HepG2 (cell line): ENCODE results near the gene ANKRD61. TPM values are rescaled to one million over a fixed set of nuclear protein-coding genes. Genes with fewer than 3 reads are reported as not detected.

ENCODE experiments used
- AGO1 ChIP-seq: fragments of 200-400 bp; formaldehyde crosslinking; IDR thresholded peaks from 2 replicates; pipeline ENCODE4 v1.6.1; 2017; ENCODE audit warnings: mild to moderate bottlenecking, low read depth, low read length, moderate library complexity; ENCODE audit not compliant: poor library complexity, severe bottlenecking
- CENPX ChIP-seq: sonication (generic); formaldehyde crosslinking; IDR thresholded peaks from 2 replicates; pipeline ENCODE4 v1.9.0; 2021; ENCODE audit warnings: mild to moderate bottlenecking, missing genetic modification reagents, moderate library complexity
- CSRNP1 ChIP-seq: sonication (generic); formaldehyde crosslinking; IDR thresholded peaks from 2 replicates; pipeline ENCODE4 v1.8.1; 2023; ENCODE audit warnings: mild to moderate bottlenecking, missing genetic modification reagents
- HMGXB3 ChIP-seq: sonication (generic); formaldehyde crosslinking; IDR thresholded peaks from 2 replicates; pipeline ENCODE4 v1.4.0; 2020; ENCODE audit warnings: missing genetic modification reagents, borderline replicate concordance
- IRX3 ChIP-seq: sonication (generic); formaldehyde crosslinking; IDR thresholded peaks from 2 replicates; pipeline ENCODE4 v1.8.1; 2023; ENCODE audit warnings: mild to moderate bottlenecking, low read depth, missing genetic modification reagents, borderline replicate concordance
- MBD4 ChIP-seq: IDR thresholded peaks from 2 replicates; pipeline ENCODE4 v1.6.1; 2012; ENCODE audit warnings: low read length, inconsistent platforms, borderline replicate concordance
- NONO ChIP-seq, 2 experiments: fragments of 450-650 bp in 1 of 2; sonication (generic) in 1 of 2; formaldehyde crosslinking in 1 of 2; IDR thresholded peaks in 1 of 2; conservative IDR thresholded peaks in 1 of 2; 2 replicates each; pipeline versions ENCODE4 v1.6.1 to v1.8.0; 2017 to 2022; ENCODE audit warnings: mild to moderate bottlenecking in 1 of 2, missing genetic modification reagents in 1 of 2, moderate library complexity in 1 of 2
- POLR2A ChIP-seq, 2 experiments: IDR thresholded peaks; 2 replicates each; pipeline ENCODE4 v1.6.1; 2011; ENCODE audit warnings: low read depth in 2 of 2, low read length in 2 of 2, mild to moderate bottlenecking in 1 of 2, moderate library complexity in 1 of 2; ENCODE audit not compliant: insufficient read depth in 1 of 2
- RBFOX2 ChIP-seq: fragments of 200-400 bp; formaldehyde crosslinking; IDR thresholded peaks from 2 replicates; pipeline ENCODE4 v1.6.1; 2017; ENCODE audit warnings: low read depth, mild to moderate bottlenecking, low read length
- RELA ChIP-seq: sonication (generic); formaldehyde crosslinking; IDR thresholded peaks from 2 replicates; pipeline ENCODE4 v1.4.0; 2020; ENCODE audit warnings: missing genetic modification reagents
- RORA ChIP-seq: sonication (generic); formaldehyde crosslinking; IDR thresholded peaks from 2 replicates; pipeline ENCODE4 v1.5.0; 2020; ENCODE audit warnings: mild to moderate bottlenecking, missing genetic modification reagents, moderate library complexity
- SSRP1 ChIP-seq: IDR thresholded peaks from 2 replicates; pipeline ENCODE4 v1.6.1; 2016; ENCODE audit warnings: control low read depth
- THYN1 ChIP-seq: sonication (generic); formaldehyde crosslinking; IDR thresholded peaks from 2 replicates; pipeline ENCODE4 v1.8.1; 2023; ENCODE audit warnings: low read depth, mild to moderate bottlenecking, moderate library complexity, missing genetic modification reagents, borderline replicate concordance
- ZFP41 ChIP-seq: sonication (generic); formaldehyde crosslinking; IDR thresholded peaks from 2 replicates; pipeline ENCODE4 v1.4.0; 2020; ENCODE audit warnings: mild to moderate bottlenecking, missing genetic modification reagents, borderline replicate concordance
- ZNF3 ChIP-seq: IDR thresholded peaks from 2 replicates; pipeline ENCODE4 v1.7.0; 2017; ENCODE audit warnings: inconsistent platforms
- ZNF354B ChIP-seq: sonication (generic); formaldehyde crosslinking; IDR thresholded peaks from 2 replicates; pipeline ENCODE4 v1.8.0; 2022; ENCODE audit warnings: mild to moderate bottlenecking, missing genetic modification reagents
- ZNF414 ChIP-seq: sonication (generic); formaldehyde crosslinking; IDR thresholded peaks from 2 replicates; pipeline ENCODE4 v1.5.0; 2020; ENCODE audit warnings: missing genetic modification reagents
- ZNF431 ChIP-seq: sonication (generic); formaldehyde crosslinking; IDR thresholded peaks from 2 replicates; pipeline ENCODE4 v1.9.0; 2022; ENCODE audit warnings: missing genetic modification reagents, low read depth, mild to moderate bottlenecking, borderline replicate concordance
- ZNF562 ChIP-seq: sonication (generic); formaldehyde crosslinking; IDR thresholded peaks from 2 replicates; pipeline ENCODE4 v1.8.0; 2022; ENCODE audit warnings: missing genetic modification reagents, borderline replicate concordance
- ZNF569 ChIP-seq: sonication (generic); formaldehyde crosslinking; IDR thresholded peaks from 2 replicates; pipeline ENCODE4 v1.5.0; 2020; ENCODE audit warnings: mild to moderate bottlenecking, missing genetic modification reagents, moderate library complexity, borderline replicate concordance
- ZNF841 ChIP-seq: sonication (generic); formaldehyde crosslinking; IDR thresholded peaks from 2 replicates; pipeline ENCODE4 v1.8.1; 2023; ENCODE audit warnings: missing genetic modification reagents, borderline replicate concordance
- ZZZ3 ChIP-seq: sonication (generic); formaldehyde crosslinking; IDR thresholded peaks from 2 replicates; pipeline ENCODE4 v1.4.0; 2020; ENCODE audit warnings: missing genetic modification reagents, mild to moderate bottlenecking, borderline replicate concordance
- polyA plus RNA-seq, 8 experiments: library from polyadenylated mRNA; depleted of rRNA in 3 of 8; stranded (reverse) in 7 of 8; unstranded in 1 of 8; fragments of >200 nt; fragmentation: Illumina TruSeq in 4 of 8; extraction: Trizol in 4 of 8; gene quantifications; 2 replicates each; pipeline versions ENCODE4 v1.2.1 to v1.2.3, GENCODE V29; 2011 to 2016; ENCODE audit warnings: low read depth in 4 of 8, missing spikeins in 1 of 8, mixed read lengths in 1 of 8; ENCODE audit not compliant: insufficient read depth in 1 of 8
- total RNA-seq, 5 experiments: library from RNA; depleted of rRNA; stranded (reverse); fragments of >200 nt; fragmentation: Illumina TruSeq; extraction: Trizol; gene quantifications; 2 replicates each; pipeline ENCODE4 v1.2.3, GENCODE V29; 2016; ENCODE audit warnings: low read depth in 1 of 5

The ANKRD61 gene
- total and polyA plus RNA-seq, 2 of the 13 experiments (the other 11 are each of a cell fraction or from before 2014, with no cell fraction given): 0.13 TPM; not detected in 1

- TF ChIP-seq HMGXB3 (CRISPR knock-in tag) (peak; percentile 93), CENPX (CRISPR knock-in tag) (no peak), IRX3 (peak; percentile 100), CSRNP1 (CRISPR knock-in tag) (peak; percentile 99), ZFP41 (CRISPR knock-in tag) (peak; percentile 93; the same call in 1 of the 2 replicates), SSRP1 (CRISPR knock-in tag) (0 out of 2 replicates have a peak, but pooled peaks have one; percentile 37), ZZZ3 (CRISPR knock-in tag) (peak; percentile 24; the same call in 1 of the 2 replicates), NONO (IDR thresholded peaks at IDR 0.05) (no peak), NONO (CRISPR knock-in tag; conservative IDR thresholded peaks at IDR 0.05) (peak; percentile 98), ZNF562 (CRISPR knock-in tag) (peak; percentile 96; the same call in 1 of the 2 replicates), AGO1 (peak; percentile 58), POLR2A (IDR thresholded peaks at IDR 0.05; ENCODE audit: insufficient read depth in 1 of 2, low read depth in 2 of 2, low read length in 2 of 2) (peak; percentile 96), RBFOX2 (peak; percentile 95), ZNF841 (CRISPR knock-in tag) (peak; percentile 96), ZNF354B (CRISPR knock-in tag) (peak; percentile 96; the same call in 1 of the 2 replicates), ZNF431 (CRISPR knock-in tag) (peak; percentile 99), RELA (CRISPR knock-in tag) (no peak; the same call in 1 of the 2 replicates), ZNF569 (CRISPR knock-in tag) (peak; percentile 97; the same call in 1 of the 2 replicates), THYN1 (CRISPR knock-in tag) (no peak), ZNF414 (peak; percentile 97), MBD4 (no peak), ZNF3 (CRISPR knock-in tag) (peak; percentile 61; the same call in 1 of the 2 replicates), RORA (CRISPR knock-in tag) (peak; percentile 96)
Observed at GRCh38 chr7:6008668-6009611, 22.2 kb upstream of the ANKRD61 start, which contains the start of the genes AIMP2 and PMS2 (continued).
